ENCODE measurements around the gene PRKG2.

GRCh38 chr4:81042578-81043365 lies 172.2 kb downstream of the PRKG2 start:
- TF ChIP-seq MAX (IDR thresholded peaks at IDR 0.05; ENCODE audit: insufficient read depth, insufficient read length) (no peak), CTCF (IDR thresholded peaks at IDR 0.05; ENCODE audit: extremely low read depth in 1 of 2, insufficient read depth in 1 of 2, low read depth in 1 of 2, low read length in 2 of 2) (no peak), POLR2AphosphoS5 (IDR thresholded peaks at IDR 0.05; ENCODE audit: insufficient read depth, low read depth, low read length) (no peak), EZH2 (IDR thresholded peaks at IDR 0.05; ENCODE audit: borderline replicate concordance, low read depth, low read length, severe bottlenecking) (no peak), MYC (IDR thresholded peaks at IDR 0.05; ENCODE audit: low read depth, low read length) (no peak)

Data from endothelial cell of umbilical vein (primary cell).